H9 (cell line): ENCODE data around the gene RAB11FIP4. TPM values are rescaled to one million over a fixed set of nuclear protein-coding genes. Genes with fewer than 3 reads are reported as not detected.

Experiments
- DNase-seq: peaks from one replicate; pipeline ENCODE4 v3.0.0-alpha.2; 2017
- H2AFZ ChIP-seq: one replicate; pipeline ENCODE4 v1.6.1; 2013; ENCODE audit warnings: mild to moderate bottlenecking, low read length, control low read depth, moderate library complexity
- H2AK5ac ChIP-seq: 2 replicates; pipeline ENCODE4 v1.6.1; 2013; ENCODE audit warnings: low read length, control low read depth, mixed read lengths; ENCODE audit not compliant: insufficient read length
- H2BK120ac ChIP-seq: one replicate; pipeline ENCODE4 v1.6.1; 2013; ENCODE audit warnings: low read depth, mild to moderate bottlenecking, low read length, control low read depth, inconsistent platforms; ENCODE audit not compliant: poor library complexity, severe bottlenecking
- H2BK12ac ChIP-seq: 2 replicates; pipeline ENCODE4 v1.6.1; 2013; ENCODE audit warnings: low read length, control low read depth, mixed read lengths, low read depth; ENCODE audit not compliant: insufficient read length
- H2BK15ac ChIP-seq: 2 replicates; pipeline ENCODE4 v1.6.1; 2013; ENCODE audit warnings: low read depth, low read length, control low read depth
- H2BK20ac ChIP-seq: one replicate; pipeline ENCODE4 v1.6.1; 2013; ENCODE audit warnings: low read depth, mild to moderate bottlenecking, low read length, control low read depth, inconsistent platforms; ENCODE audit not compliant: poor library complexity, severe bottlenecking
- H2BK5ac ChIP-seq: 2 replicates; pipeline ENCODE4 v1.6.1; 2013; ENCODE audit warnings: low read length, control low read depth, mixed read lengths; ENCODE audit not compliant: insufficient read length
- H3K14ac ChIP-seq: 2 replicates; pipeline ENCODE4 v1.6.1; 2013; ENCODE audit warnings: low read length, control low read depth; ENCODE audit not compliant: insufficient read depth
- H3K18ac ChIP-seq: 2 replicates; pipeline ENCODE4 v1.6.1; 2013; ENCODE audit warnings: low read depth, mild to moderate bottlenecking, mixed read lengths, low read length, control low read depth; ENCODE audit not compliant: insufficient read length
- H3K23ac ChIP-seq: 2 replicates; pipeline ENCODE4 v1.6.1; 2013; ENCODE audit warnings: low read length, control low read depth, mixed read lengths, low read depth; ENCODE audit not compliant: insufficient read length
- H3K23me2 ChIP-seq: 2 replicates; pipeline ENCODE4 v1.6.1; 2013; ENCODE audit warnings: low read depth, mild to moderate bottlenecking, mixed read lengths, low read length, control low read depth; ENCODE audit not compliant: insufficient read length, poor library complexity, severe bottlenecking
- H3K27ac ChIP-seq: 2 replicates; pipeline ENCODE4 v1.5.1; 2013; ENCODE audit warnings: low read length, control low read depth, mixed read lengths, low read depth; ENCODE audit not compliant: insufficient read length
- H3K27me3 ChIP-seq: 2 replicates; pipeline ENCODE4 v1.6.1; 2013; ENCODE audit warnings: low read length, control low read depth, inconsistent platforms; ENCODE audit not compliant: insufficient read depth
- H3K4ac ChIP-seq: 2 replicates; pipeline ENCODE4 v1.6.1; 2013; ENCODE audit warnings: low read depth, mild to moderate bottlenecking, control low read depth, inconsistent platforms, low read length, moderate library complexity
- H3K4me1 ChIP-seq: 2 replicates; pipeline ENCODE4 v1.6.1; 2013; ENCODE audit warnings: low read length, control low read depth, inconsistent platforms; ENCODE audit not compliant: insufficient read depth
- H3K4me2 ChIP-seq: 2 replicates; pipeline ENCODE4 v1.6.1; 2013; ENCODE audit warnings: low read length, control low read depth, mixed read lengths; ENCODE audit not compliant: insufficient read length, insufficient read depth
- H3K56ac ChIP-seq: 2 replicates; pipeline ENCODE4 v1.6.1; 2013; ENCODE audit warnings: low read depth, mild to moderate bottlenecking, mixed read lengths, low read length, control low read depth; ENCODE audit not compliant: insufficient read length
- H3K79me1 ChIP-seq: 2 replicates; pipeline ENCODE4 v1.6.1; 2013; ENCODE audit warnings: low read depth, mild to moderate bottlenecking, moderate library complexity, low read length, control low read depth, inconsistent platforms; ENCODE audit not compliant: insufficient read depth, poor library complexity, severe bottlenecking
- H3K79me2 ChIP-seq: 2 replicates; pipeline ENCODE4 v1.6.1; 2013; ENCODE audit warnings: low read length, control low read depth, inconsistent platforms; ENCODE audit not compliant: insufficient read depth
- H3K9ac ChIP-seq: 2 replicates; pipeline ENCODE4 v1.6.1; 2013; ENCODE audit warnings: low read length, control low read depth, mixed read lengths; ENCODE audit not compliant: insufficient read length; ENCODE audit errors: extremely low read depth
- H3K9me3 ChIP-seq: one replicate; pipeline ENCODE4 v1.6.1; 2013; ENCODE audit warnings: low read depth, low read length, inconsistent platforms; ENCODE audit not compliant: control insufficient read depth
- H3T11ph ChIP-seq: one replicate; pipeline ENCODE4 v1.6.1; 2013; ENCODE audit warnings: mild to moderate bottlenecking, low read length, control low read depth, inconsistent platforms
- H4K20me1 ChIP-seq: one replicate; pipeline ENCODE4 v1.6.1; 2013; ENCODE audit not compliant: control insufficient read depth, insufficient read length, insufficient read depth
- H4K5ac ChIP-seq: 2 replicates; pipeline ENCODE4 v1.6.1; 2013; ENCODE audit warnings: low read depth, mild to moderate bottlenecking, mixed read lengths, low read length, control low read depth; ENCODE audit not compliant: insufficient read length
- H4K8ac ChIP-seq: replicated peaks from 2 replicates; pipeline ENCODE4 v1.6.1; 2013; ENCODE audit warnings: low read length, control low read depth, mixed read lengths, low read depth; ENCODE audit not compliant: insufficient read length
- H4K91ac ChIP-seq: 2 replicates; pipeline ENCODE4 v1.6.1; 2013; ENCODE audit warnings: low read depth, mild to moderate bottlenecking, moderate library complexity, mixed read lengths, low read length, control low read depth; ENCODE audit not compliant: insufficient read length
- H3K27ac Mint-ChIP-seq, 3 experiments: 2 replicates in 2 of 3; 3 replicates in 1 of 3; pipeline ENCODE4 v1.8.0; 2020 to 2021; ENCODE audit warnings: mixed read lengths in 3 of 3, mild to moderate bottlenecking in 1 of 3, moderate library complexity in 1 of 3
- H3K27me3 Mint-ChIP-seq: 2 replicates; pipeline ENCODE4 v1.8.0; 2021; ENCODE audit warnings: low read depth, mild to moderate bottlenecking, moderate library complexity, mixed read lengths
- H3K36me3 Mint-ChIP-seq, 3 experiments: 2 replicates in 2 of 3; 3 replicates in 1 of 3; pipeline ENCODE4 v1.8.0; 2020 to 2021; ENCODE audit warnings: low read depth in 3 of 3, mixed read lengths in 3 of 3; ENCODE audit not compliant: insufficient read depth in 1 of 3
- H3K4me1 Mint-ChIP-seq, 2 experiments: 2 replicates each; pipeline ENCODE4 v1.8.0; 2020; ENCODE audit warnings: mixed read lengths in 2 of 2
- H3K4me3 Mint-ChIP-seq, 2 experiments: 2 replicates in 1 of 2; 3 replicates in 1 of 2; pipeline ENCODE4 v1.8.0; 2020 to 2021; ENCODE audit warnings: mild to moderate bottlenecking in 2 of 2, mixed read lengths in 2 of 2, moderate library complexity in 1 of 2
- H3K9me3 Mint-ChIP-seq, 2 experiments: 2 replicates in 1 of 2; 3 replicates in 1 of 2; pipeline ENCODE4 v1.8.0; 2020; ENCODE audit warnings: mild to moderate bottlenecking in 2 of 2, mixed read lengths in 2 of 2, moderate library complexity in 1 of 2
- WGBS: extraction: QIAGEN DNeasy Blood & Tissue Kit; methylation state at CpG from one replicate; pipeline ENCODE4 v1.1.7; 2013; ENCODE audit warnings: missing lambda C conversion rate, low lambda C conversion rate, mixed read lengths; ENCODE audit not compliant: insufficient read length; ENCODE audit errors: extremely low coverage; 5-methylcytosine and 5-hydroxymethylcytosine counted together
- total RNA-seq: library from RNA; stranded (reverse); gene quantifications from 2 replicates; pipeline ENCODE4 v1.2.1, GENCODE V29; 2021
- TF ChIP-seq, protein P1 (sequence below): fragments of 200-600 bp; sonication (generic); conservative IDR thresholded peaks from 3 replicates; pipeline ENCODE4 v1.8.0; 2021; ENCODE audit warnings: antibody characterized with exemption, mild to moderate bottlenecking

Gene RAB11FIP4
- total RNA-seq, 1 experiment from 2014 or later = 25.7 TPM

DNA sequence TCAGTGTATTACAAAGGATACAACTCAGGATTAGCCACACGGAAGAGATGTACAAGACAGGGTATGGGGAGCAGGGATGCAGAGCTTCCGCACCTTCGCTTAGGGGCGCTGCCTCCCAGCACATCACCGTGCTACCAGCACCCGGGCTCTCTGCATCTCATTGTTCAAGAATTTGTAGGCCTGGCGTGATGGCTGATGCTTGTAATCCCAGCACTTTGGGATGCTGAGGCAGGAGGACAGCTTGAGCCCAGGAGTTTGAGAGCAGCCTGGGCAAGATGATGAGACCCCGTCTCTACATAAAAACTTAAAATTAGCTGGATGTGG lies 43.2 kb downstream of the RAB11FIP4 start:
- Mint-ChIP-seq H3K4me1 (peaks cover 13 to 25% of the 10 kb centered on the region in 2 experiments), H3K36me3 (peaks cover 0 to 5% (median 0%) of the 10 kb centered on the region in 3 experiments; a peak in 3 of 7 replicates), H3K4me3 (no peak overlapping the region), H3K9me3 (no peaks in the 10 kb centered on the region; a peak in 2 of 5 replicates), H3K27ac (no peak overlapping the region), H3K27me3 (peaks cover 6% of the 10 kb centered on the region)
- H2BK12ac ChIP-seq = no peak overlapping the region
- H3K79me1 ChIP-seq = no peaks in the 10 kb centered on the region
- H3K27me3 ChIP-seq = no peaks in the 10 kb centered on the region
- no CpG with 5 or more reads among the region's 8 CpGs for WGBS
- H3K23me2 ChIP-seq = no peaks in the 10 kb centered on the region
- no peak overlapping the region for H4K8ac ChIP-seq
- no peak overlapping the region for H3T11ph ChIP-seq
- no peak overlapping the region for H4K91ac ChIP-seq
- TF ChIP-seq, protein P1, sequence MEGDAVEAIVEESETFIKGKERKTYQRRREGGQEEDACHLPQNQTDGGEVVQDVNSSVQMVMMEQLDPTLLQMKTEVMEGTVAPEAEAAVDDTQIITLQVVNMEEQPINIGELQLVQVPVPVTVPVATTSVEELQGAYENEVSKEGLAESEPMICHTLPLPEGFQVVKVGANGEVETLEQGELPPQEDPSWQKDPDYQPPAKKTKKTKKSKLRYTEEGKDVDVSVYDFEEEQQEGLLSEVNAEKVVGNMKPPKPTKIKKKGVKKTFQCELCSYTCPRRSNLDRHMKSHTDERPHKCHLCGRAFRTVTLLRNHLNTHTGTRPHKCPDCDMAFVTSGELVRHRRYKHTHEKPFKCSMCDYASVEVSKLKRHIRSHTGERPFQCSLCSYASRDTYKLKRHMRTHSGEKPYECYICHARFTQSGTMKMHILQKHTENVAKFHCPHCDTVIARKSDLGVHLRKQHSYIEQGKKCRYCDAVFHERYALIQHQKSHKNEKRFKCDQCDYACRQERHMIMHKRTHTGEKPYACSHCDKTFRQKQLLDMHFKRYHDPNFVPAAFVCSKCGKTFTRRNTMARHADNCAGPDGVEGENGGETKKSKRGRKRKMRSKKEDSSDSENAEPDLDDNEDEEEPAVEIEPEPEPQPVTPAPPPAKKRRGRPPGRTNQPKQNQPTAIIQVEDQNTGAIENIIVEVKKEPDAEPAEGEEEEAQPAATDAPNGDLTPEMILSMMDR = no peak; the same call in 2 of the 3 replicates
- H3K18ac ChIP-seq = no peak overlapping the region
- H2BK120ac ChIP-seq = no peak overlapping the region
- H3K14ac ChIP-seq = no peak overlapping the region
- no peak overlapping the region for H2BK5ac ChIP-seq
- H3K4me1 ChIP-seq = peaks cover 5% of the 10 kb centered on the region; the same call in 1 of the 2 replicates
- no peaks in the 10 kb centered on the region for H3K9me3 ChIP-seq
- H3K79me2 ChIP-seq = no peaks in the 10 kb centered on the region
- no peak overlapping the region for H3K23ac ChIP-seq
- H3K27ac ChIP-seq = no peak overlapping the region
- no peak overlapping the region for H3K9ac ChIP-seq
- H4K5ac ChIP-seq = no peak overlapping the region
- no peak overlapping the region for H2BK15ac ChIP-seq
- no peak for DNase-seq
- no peak overlapping the region for H3K56ac ChIP-seq
- H2BK20ac ChIP-seq = no peak overlapping the region
- no peak overlapping the region for H3K4me2 ChIP-seq
- H4K20me1 ChIP-seq = no peaks in the 10 kb centered on the region
- H2AK5ac ChIP-seq = no peak overlapping the region
- no peak overlapping the region for H3K4ac ChIP-seq
- H2AFZ ChIP-seq = no peak overlapping the region
